AG09319 (cell line): ENCODE measurements around the gene RNF215.

Experiments
- DNase-seq: peaks from one replicate; pipeline ENCODE4 v3.0.0-alpha.2; 2010; ENCODE audit warnings: low read depth; ENCODE audit errors: extremely low read depth
- TF ChIP-seq, protein P1 (sequence below): IDR thresholded peaks from 2 replicates; pipeline ENCODE4 v1.5.1; 2011; ENCODE audit warnings: low read depth, mild to moderate bottlenecking, inconsistent platforms, low read length, moderate library complexity

Gene RNF215

DNA sequence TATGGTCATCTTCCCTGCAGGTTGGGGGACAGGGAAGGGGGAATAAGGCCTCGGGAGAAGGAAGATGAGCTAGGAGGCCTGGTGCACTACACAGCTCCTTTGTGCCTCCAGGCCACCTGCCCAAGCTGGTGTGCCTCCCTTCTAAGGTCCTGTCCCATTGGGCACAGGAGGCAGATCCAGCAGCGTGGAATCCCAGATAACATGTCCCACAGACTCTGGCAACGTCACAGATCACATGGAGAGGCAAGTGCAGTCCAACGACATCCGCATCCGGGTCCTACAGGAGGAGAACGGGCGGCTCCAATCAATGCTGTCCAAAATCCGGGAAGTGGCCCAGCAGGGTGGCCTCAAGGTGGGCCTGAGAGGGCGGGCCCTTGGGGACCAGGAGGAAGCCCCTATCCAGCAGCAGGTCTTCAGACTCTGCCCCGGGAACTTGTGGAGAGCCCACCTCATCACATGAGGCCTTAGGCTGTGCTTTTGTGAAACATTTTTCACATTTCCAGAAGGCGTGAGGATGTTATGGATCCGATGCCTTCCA, 11.8 kb downstream of the RNF215 start:
- TF ChIP-seq, protein P1, sequence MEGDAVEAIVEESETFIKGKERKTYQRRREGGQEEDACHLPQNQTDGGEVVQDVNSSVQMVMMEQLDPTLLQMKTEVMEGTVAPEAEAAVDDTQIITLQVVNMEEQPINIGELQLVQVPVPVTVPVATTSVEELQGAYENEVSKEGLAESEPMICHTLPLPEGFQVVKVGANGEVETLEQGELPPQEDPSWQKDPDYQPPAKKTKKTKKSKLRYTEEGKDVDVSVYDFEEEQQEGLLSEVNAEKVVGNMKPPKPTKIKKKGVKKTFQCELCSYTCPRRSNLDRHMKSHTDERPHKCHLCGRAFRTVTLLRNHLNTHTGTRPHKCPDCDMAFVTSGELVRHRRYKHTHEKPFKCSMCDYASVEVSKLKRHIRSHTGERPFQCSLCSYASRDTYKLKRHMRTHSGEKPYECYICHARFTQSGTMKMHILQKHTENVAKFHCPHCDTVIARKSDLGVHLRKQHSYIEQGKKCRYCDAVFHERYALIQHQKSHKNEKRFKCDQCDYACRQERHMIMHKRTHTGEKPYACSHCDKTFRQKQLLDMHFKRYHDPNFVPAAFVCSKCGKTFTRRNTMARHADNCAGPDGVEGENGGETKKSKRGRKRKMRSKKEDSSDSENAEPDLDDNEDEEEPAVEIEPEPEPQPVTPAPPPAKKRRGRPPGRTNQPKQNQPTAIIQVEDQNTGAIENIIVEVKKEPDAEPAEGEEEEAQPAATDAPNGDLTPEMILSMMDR = no peak
- no peak for DNase-seq

DNA sequence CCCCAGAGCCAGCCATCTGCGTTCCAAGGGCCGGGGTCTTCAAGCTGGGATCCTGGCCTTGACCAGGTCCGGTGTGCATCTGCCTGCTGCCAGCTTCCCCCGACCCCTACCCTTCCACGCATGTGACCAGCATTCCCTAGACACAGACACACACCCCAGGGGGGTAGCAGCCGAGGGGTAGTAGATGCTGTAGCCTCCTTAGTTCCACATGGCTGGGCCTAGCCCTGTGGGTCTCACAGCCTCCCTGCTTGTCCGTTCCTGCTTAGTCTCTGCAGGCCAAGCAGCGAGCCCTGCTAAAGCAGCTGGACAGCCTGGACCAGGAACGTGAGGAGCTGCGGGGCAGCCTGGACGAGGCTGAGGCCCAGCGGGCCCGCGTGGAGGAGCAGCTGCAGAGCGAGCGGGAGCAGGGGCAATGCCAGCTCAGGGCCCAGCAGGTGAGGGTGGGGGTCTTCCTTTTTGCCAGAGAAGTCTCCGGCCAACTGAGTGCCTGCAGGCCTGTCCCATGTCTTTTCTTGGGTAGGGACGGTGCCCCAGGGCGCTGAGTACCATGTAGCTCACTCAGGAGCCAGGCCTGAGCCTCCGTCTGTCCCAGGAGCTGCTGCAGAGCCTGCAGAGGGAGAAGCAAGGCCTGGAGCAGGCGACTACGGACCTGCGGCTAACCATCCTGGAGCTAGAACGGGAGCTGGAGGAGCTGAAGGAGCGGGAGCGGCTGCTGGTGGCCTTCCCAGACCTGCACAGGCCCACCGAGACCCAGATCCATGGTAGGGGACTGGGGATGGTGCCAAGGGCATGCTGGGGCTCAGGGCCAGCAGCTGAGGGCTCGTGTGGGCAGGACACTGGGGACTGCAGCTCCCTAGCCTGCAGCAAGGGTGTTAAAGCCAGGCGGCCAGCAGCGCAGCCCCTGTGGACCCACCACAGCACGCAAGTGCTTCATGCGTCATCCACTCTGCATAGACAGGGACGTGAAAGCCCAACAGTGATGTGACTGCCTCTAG, 13.6 kb downstream of the RNF215 start:
- DNase-seq = no peak

DNA sequence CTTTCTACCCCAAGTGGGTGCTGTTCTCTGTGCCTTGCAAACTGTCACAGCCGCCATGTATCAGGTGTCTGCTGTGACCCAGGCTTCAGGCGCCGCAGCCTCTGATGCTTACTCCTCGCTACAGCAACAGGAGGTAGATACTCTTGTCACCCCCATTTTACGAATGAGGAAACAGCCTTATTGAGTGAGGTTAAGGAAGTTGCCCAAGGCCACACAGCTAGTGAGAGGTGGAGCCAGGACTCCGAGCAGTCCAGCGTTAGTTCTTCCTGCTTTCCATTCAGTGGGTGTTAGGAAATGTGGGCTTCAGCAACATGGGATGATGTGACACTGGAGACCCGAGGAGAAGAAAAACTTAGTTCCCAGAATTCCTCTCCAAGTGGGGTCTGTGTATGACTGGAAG, 14.3 kb downstream of the RNF215 start:
- no peak for DNase-seq
- TF ChIP-seq, protein P1 = no peak

More for the DNA sequence above, 13.6 kb downstream of the RNF215 start:
- TF ChIP-seq, protein P1 = no peak

DNA sequence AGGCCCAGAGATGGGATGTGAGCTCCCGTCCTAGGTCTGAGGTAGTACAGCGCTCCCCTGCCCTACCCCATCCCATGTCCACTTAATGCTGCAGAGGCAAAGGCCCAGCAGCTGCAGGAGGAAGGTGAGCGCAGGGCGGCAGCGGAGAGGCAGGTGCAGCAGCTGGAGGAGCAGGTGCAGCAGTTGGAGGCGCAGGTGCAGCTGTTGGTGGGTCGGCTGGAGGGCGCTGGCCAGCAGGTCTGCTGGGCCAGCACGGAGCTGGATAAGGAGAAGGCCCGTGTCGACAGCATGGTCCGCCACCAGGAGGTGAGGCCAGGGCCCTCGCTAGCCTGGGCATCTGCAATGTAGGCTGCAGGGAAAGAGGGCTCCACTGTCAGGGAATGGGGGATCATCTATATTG, 15.2 kb downstream of the RNF215 start:
- TF ChIP-seq, protein P1 = no peak
- no peak for DNase-seq

DNA sequence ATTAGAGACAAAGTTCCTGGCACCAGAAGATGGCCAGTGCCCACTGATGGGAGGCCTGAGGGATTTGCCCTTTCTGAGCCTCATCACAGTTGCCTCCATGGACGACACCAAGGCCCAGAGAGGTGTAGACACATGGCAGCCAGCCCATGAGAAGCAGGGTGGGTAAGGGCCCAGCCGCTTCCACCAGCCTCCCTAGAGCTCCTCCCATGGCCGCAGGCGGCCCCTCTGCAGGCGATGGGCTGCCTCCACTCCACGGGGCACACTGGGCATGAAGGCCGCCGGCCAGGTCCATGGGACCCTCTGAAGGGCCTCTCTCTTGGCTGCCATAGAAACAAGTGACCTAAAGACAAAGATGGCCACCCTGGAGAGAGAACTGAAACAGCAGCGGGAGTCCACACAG, 15.9 kb downstream of the RNF215 start:
- TF ChIP-seq, protein P1 = no peak
- DNase-seq = no peak

DNA sequence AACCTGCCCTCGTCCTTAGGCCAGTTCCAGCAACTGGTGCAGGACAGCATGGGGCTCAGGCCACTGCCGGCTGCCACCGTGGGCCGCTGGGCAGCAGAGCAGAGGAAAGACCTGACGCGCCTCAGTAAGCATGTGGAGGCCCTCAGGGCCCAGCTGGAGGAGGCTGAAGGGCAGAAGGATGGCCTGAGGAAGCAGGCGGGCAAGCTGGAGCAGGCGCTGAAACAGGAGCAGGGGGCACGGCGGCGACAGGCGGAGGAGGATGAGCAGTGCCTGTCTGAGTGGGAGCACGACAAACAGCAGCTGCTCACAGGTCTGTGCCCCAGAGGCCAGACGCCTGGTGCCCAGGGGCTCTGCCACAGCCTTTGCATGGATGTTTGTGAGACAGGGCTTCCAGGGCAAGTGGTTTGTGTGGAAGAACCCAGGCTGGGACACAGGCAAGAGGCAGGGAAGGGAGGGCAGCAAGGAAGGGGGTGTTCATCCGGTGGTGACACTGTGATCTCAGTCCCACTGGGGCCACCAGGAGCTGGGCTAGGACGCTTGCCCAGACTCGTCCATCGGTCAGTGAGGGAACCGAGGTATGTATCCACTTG, 16.5 kb downstream of the RNF215 start:
- TF ChIP-seq, protein P1 = no peak
- DNase-seq = no peak

DNA sequence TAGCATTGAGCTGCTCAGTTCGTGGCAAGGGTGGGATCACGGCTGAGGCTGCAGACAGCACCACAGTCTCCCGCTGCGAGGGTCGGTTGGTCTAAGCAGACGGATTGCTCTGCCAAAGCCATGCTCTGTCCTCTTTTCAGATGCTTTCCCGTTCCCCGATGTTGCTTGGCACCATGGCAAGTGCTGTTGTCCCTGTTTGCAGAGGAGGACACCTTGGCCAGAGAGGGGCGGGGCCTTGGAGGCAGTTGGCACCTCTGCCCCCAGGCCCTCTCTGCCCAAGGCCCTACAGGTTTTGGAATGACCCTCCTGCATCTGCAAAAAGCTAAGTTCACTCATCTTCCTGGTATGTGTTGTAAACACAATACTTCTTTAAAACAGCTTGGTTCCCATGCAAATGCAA, 18.8 kb downstream of the RNF215 start:
- TF ChIP-seq, protein P1 = no peak
- DNase-seq = no peak
